Spinal cord (tissue), 10 donors: Measurements from ENCODE around the gene CENPC. TPM values are rescaled to one million over a fixed set of nuclear protein-coding genes. Genes with fewer than 3 reads are reported as not detected.
A peak's percentile ranks its signal among the peaks of the same experiment; 100 is the strongest.
"Not testable (repeated sequence)": the region's sequence is repeated elsewhere in the genome, so short reads cannot be mapped to it uniquely, and the experiment has no call there.

ENCODE experiments used
- DNase-seq, 6 donors: peaks; one replicate each; pipeline versions ENCODE4 v3.0.0 to v3.0.0-alpha.2; 2013 to 2015; ENCODE audit warnings: low spot score in 6 of 6, low read depth in 4 of 6
- H3K27ac ChIP-seq: one replicate; pipeline ENCODE4 v1.5.1; 2013; ENCODE audit warnings: low read depth, low read length, control low read depth
- H3K27me3 ChIP-seq: one replicate; pipeline ENCODE4 v1.6.1; 2013; ENCODE audit warnings: low read length; ENCODE audit not compliant: control insufficient read depth, insufficient read depth
- H3K36me3 ChIP-seq: one replicate; pipeline ENCODE4 v1.6.1; 2013; ENCODE audit warnings: low read length; ENCODE audit not compliant: control insufficient read depth, insufficient read depth
- H3K4me1 ChIP-seq: one replicate; pipeline ENCODE4 v1.6.1; 2013; ENCODE audit warnings: low read length; ENCODE audit not compliant: control insufficient read depth, insufficient read depth
- H3K4me3 ChIP-seq: one replicate; pipeline ENCODE4 v1.5.1; 2013; ENCODE audit warnings: low read depth, low read length, control low read depth
- H3K9me3 ChIP-seq: one replicate; pipeline ENCODE4 v1.6.1; 2013; ENCODE audit warnings: low read length; ENCODE audit not compliant: control insufficient read depth, insufficient read depth
- WGBS: methylation state at CpG from one replicate; pipeline ENCODE4 v1.1.5; 2013; ENCODE audit warnings: missing lambda C conversion rate; ENCODE audit not compliant: insufficient coverage; 5-methylcytosine and 5-hydroxymethylcytosine counted together
- polyA plus RNA-seq, 2 donors: library from polyadenylated mRNA; unstranded; fragments of 120-200 nt; gene quantifications; one replicate each; pipeline ENCODE4 v1.2.1, GENCODE V29; 2013; ENCODE audit not compliant: insufficient read length in 2 of 2
- total RNA-seq, 2 donors: library from RNA; depleted of rRNA in 1 of 2; stranded (reverse); fragments of 120-200 nt in 1 of 2; fragments of >200 nt in 1 of 2; gene quantifications; one replicate each; pipeline versions ENCODE4 v1.2.3 to v1.2.4, GENCODE V29; 2013 to 2014
- donor health status: healthy.

Gene CENPC
- total and polyA plus RNA-seq, 4 donors: 14.5 to 44.6 (median 25.0) TPM

GRCh38 chr4:67533112-67533511 is 12.2 kb downstream of the CENPC start:
- peaks cover 16% of the 10 kb centered on the region for H3K36me3 ChIP-seq
- WGBS: 95% methylated on average over 2 of the region's 3 CpGs
- no peak for DNase-seq
- no peaks in the 10 kb centered on the region for H3K4me1 ChIP-seq
- no peak overlapping the region for H3K27ac ChIP-seq
- H3K9me3 ChIP-seq: no peaks in the 10 kb centered on the region
- H3K4me3 ChIP-seq: no peak overlapping the region
- H3K27me3 ChIP-seq: no peaks in the 10 kb centered on the region

GRCh38 chr4:67532397-67532796 is 12.9 kb downstream of the CENPC start:
- H3K27ac ChIP-seq, H3K4me1 ChIP-seq, DNase-seq, H3K4me3 ChIP-seq, H3K9me3 ChIP-seq, H3K27me3 ChIP-seq: not testable (repeated sequence)
- 100% methylated on average over 2 of the region's 4 CpGs for WGBS
- peaks cover 15% of the 10 kb centered on the region for H3K36me3 ChIP-seq

- H3K4me1 ChIP-seq: no peaks in the 10 kb centered on the region
- H3K36me3 ChIP-seq: peaks cover 14% of the 10 kb centered on the region
- H3K9me3 ChIP-seq: no peaks in the 10 kb centered on the region
- no peaks in the 10 kb centered on the region for H3K27me3 ChIP-seq
- DNase-seq: peak in 2 of 6 donors; percentile 6 to 77
- no CpG with 5 or more reads among the region's 4 CpGs for WGBS
- H3K27ac ChIP-seq: no peak overlapping the region
- no peak overlapping the region for H3K4me3 ChIP-seq
These were observed 13.8 kb downstream of the CENPC start for GRCh38 chr4:67531379-67531962.

- not testable (repeated sequence) for H3K36me3 ChIP-seq, H3K27me3 ChIP-seq
- 83% methylated on average over 1 of the region's 3 CpGs for WGBS
These were observed 21.2 kb downstream of the CENPC start for GRCh38 chr4:67524140-67524539.

GRCh38 chr4:67522851-67523671 is 22.2 kb downstream of the CENPC start:
- Histone ChIP-seq H3K36me3 (peaks cover 5% of the 10 kb centered on the region), H3K4me1 (no peaks in the 10 kb centered on the region), H3K27ac (no peak overlapping the region), H3K27me3 (no peaks in the 10 kb centered on the region), H3K4me3 (no peak overlapping the region), H3K9me3 (no peaks in the 10 kb centered on the region)
- 93% methylated on average over 4 of the region's 10 CpGs for WGBS
- DNase-seq: no peak

More at GRCh38 chr4:67524140-67524539, 21.2 kb downstream of the CENPC start:
- not testable (repeated sequence) for H3K4me3 ChIP-seq, H3K27ac ChIP-seq, H3K4me1 ChIP-seq, DNase-seq, H3K9me3 ChIP-seq

- Histone ChIP-seq H3K4me1 (no peaks in the 10 kb centered on the region), H3K27ac (no peak overlapping the region), H3K36me3 (peaks cover 7% of the 10 kb centered on the region), H3K4me3 (no peak overlapping the region), H3K27me3 (no peaks in the 10 kb centered on the region), H3K9me3 (no peaks in the 10 kb centered on the region)
- peak in 1 of 6 donors; percentile 11 for DNase-seq
- WGBS: 25% methylated on average over 1 of the region's 2 CpGs
These were observed 23.1 kb downstream of the CENPC start for GRCh38 chr4:67522230-67522629.

- no peak overlapping the region for H3K4me3 ChIP-seq
- no peaks in the 10 kb centered on the region for H3K9me3 ChIP-seq
- no peaks in the 10 kb centered on the region for H3K4me1 ChIP-seq
- H3K36me3 ChIP-seq: peaks cover 10% of the 10 kb centered on the region
- H3K27me3 ChIP-seq: no peaks in the 10 kb centered on the region
- no peak overlapping the region for H3K27ac ChIP-seq
- WGBS: no CpG with 5 or more reads among the region's 1 CpG
- no peak for DNase-seq
These were observed 23.8 kb downstream of the CENPC start for GRCh38 chr4:67521506-67521905.

GRCh38 chr4:67520141-67520540 is 25.2 kb downstream of the CENPC start:
- Histone ChIP-seq H3K4me3 (no peak overlapping the region), H3K27me3 (no peaks in the 10 kb centered on the region), H3K9me3 (no peaks in the 10 kb centered on the region), H3K4me1 (no peaks in the 10 kb centered on the region), H3K36me3 (peaks cover 10% of the 10 kb centered on the region), H3K27ac (no peak overlapping the region)
- WGBS: 97% methylated on average over 5 of the region's 5 CpGs
- no peak for DNase-seq

GRCh38 chr4:67512501-67512900 is 32.8 kb downstream of the CENPC start:
- Histone ChIP-seq H3K27me3 (no peaks in the 10 kb centered on the region), H3K36me3 (peaks cover 6% of the 10 kb centered on the region), H3K9me3 (no peaks in the 10 kb centered on the region), H3K27ac (no peak overlapping the region), H3K4me3 (no peak overlapping the region), H3K4me1 (no peaks in the 10 kb centered on the region)
- WGBS: 100% methylated on average over 1 of the region's 3 CpGs
- DNase-seq: no peak

GRCh38 chr4:67500373-67500772 is 44.9 kb downstream of the CENPC start:
- H3K4me1 ChIP-seq: no peaks in the 10 kb centered on the region
- no peak overlapping the region for H3K27ac ChIP-seq
- H3K9me3 ChIP-seq: no peaks in the 10 kb centered on the region
- H3K4me3 ChIP-seq: no peak overlapping the region
- peaks cover 5% of the 10 kb centered on the region for H3K36me3 ChIP-seq
- peak in 1 of 6 donors; percentile 4 for DNase-seq
- no peaks in the 10 kb centered on the region for H3K27me3 ChIP-seq
- 40% methylated on average over 1 of the region's 2 CpGs for WGBS
